ENCODE measurements around the gene AGTR1. TPM values are rescaled to one million over a fixed set of nuclear protein-coding genes. Genes with fewer than 3 reads are reported as not detected.

AGTR1 gene
- total and polyA plus RNA-seq, 10 of the 15 experiments (the other 5 are each of a cell fraction or from before 2014, with no cell fraction given): not detected

DNA sequence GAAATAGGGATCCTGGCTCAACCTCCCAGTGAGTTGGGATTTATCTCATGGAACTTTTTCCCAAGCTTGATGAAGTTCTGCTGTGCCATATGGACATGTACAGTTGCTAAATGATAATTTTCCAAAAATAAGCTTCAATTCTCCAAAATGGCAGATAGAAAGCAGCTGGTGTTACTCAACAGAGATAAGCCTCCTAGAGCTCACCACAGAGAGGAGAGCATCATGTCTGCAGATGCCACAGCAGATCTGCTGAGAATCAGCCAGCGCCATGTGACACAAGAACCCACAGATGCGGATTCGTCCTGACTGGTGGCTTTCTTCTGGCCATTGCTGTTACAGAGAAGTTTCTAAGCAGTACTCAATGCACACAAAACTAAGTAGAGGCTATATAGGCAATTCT lies 50.6 kb downstream of the AGTR1 start (continued):
- TF ChIP-seq MEF2B (IDR thresholded peaks at IDR 0.05; ENCODE audit: partially characterized antibody, poor library complexity, severe bottlenecking) (no peak), RBBP5 (conservative IDR thresholded peaks at IDR 0.05) (no peak), CHD4 (IDR thresholded peaks at IDR 0.05) (no peak), MTA2 (IDR thresholded peaks at IDR 0.05; ENCODE audit: low read depth) (no peak), CHD2 (IDR thresholded peaks at IDR 0.05; ENCODE audit: borderline replicate concordance, low read depth, low read length) (no peak), FOS (IDR thresholded peaks at IDR 0.05; ENCODE audit: borderline replicate concordance, extremely low read depth, insufficient read length) (no peak)

DNA sequence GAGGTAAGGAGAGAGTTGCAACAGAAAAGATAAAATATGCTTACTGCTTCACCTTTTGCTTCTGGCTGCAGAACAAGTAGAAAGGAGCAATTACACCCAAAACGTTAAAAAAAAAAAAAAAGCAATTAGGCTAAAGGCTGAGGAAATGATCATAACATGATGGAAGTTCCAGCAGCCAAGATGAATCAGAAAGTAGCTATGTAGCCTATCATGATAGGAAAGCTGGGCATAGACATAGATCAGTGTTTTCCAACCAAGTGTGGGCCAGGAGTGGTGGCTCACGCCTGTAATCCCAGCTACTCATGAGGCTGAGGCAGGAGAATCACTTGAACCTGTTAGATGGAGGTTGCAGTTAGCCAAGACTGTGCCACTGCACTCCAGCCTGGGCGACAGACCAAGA lies 52.6 kb downstream of the AGTR1 start:
- in situ Hi-C loops (cut with MboI): no loop called here
- 5% methylated on average over 2 of the region's 3 CpGs for WGBS (ENCODE audit: insufficient coverage, insufficient replicate concordance, low lambda C conversion rate, missing lambda C conversion rate)
- TF ChIP-seq CREM (IDR thresholded peaks at IDR 0.05; ENCODE audit: low read depth): no peak
- TF ChIP-seq IKZF2 (IDR thresholded peaks at IDR 0.05): no peak
- no peak for TF ChIP-seq ZNF622 (IDR thresholded peaks at IDR 0.05)
- TF ChIP-seq TAF1 (IDR thresholded peaks at IDR 0.05; ENCODE audit: borderline replicate concordance, low read depth, low read length): no peak
- TF ChIP-seq WRNIP1 (IDR thresholded peaks at IDR 0.05; ENCODE audit: borderline replicate concordance, low read depth, low read length): no peak
- TF ChIP-seq RUNX3 (IDR thresholded peaks at IDR 0.05; ENCODE audit: low read length): no peak
- TF ChIP-seq JUNB (IDR thresholded peaks at IDR 0.05): no peak
- no peak for TF ChIP-seq RELA (IDR thresholded peaks at IDR 0.05; ENCODE audit: borderline replicate concordance, partially characterized antibody)
- TF ChIP-seq, protein P1, sequence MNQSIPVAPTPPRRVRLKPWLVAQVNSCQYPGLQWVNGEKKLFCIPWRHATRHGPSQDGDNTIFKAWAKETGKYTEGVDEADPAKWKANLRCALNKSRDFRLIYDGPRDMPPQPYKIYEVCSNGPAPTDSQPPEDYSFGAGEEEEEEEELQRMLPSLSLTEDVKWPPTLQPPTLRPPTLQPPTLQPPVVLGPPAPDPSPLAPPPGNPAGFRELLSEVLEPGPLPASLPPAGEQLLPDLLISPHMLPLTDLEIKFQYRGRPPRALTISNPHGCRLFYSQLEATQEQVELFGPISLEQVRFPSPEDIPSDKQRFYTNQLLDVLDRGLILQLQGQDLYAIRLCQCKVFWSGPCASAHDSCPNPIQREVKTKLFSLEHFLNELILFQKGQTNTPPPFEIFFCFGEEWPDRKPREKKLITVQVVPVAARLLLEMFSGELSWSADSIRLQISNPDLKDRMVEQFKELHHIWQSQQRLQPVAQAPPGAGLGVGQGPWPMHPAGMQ (IDR thresholded peaks at IDR 0.05; ENCODE audit: borderline replicate concordance): no peak
- ChIA-PET SMC1A (ENCODE audit: uncharacterized antibody, unreplicated experiment) (no interaction called here), RAD21 (ENCODE audit: unreplicated experiment) (interaction anchor here (0.7 kb wide), 1 partner anchor 1237 kb away, joined by 3 read pairs; no protein-coding TSS in a partner anchor), POLR2A (no interaction called here), CTCF (no interaction called here)
- Histone ChIP-seq H3K9ac (ENCODE audit: control insufficient read depth, insufficient read depth, low read length) (no peak overlapping the region), H3K9me3 (replicated peaks; ENCODE audit: control insufficient read depth, insufficient read depth, low read length) (no peaks in the 10 kb centered on the region), H3K4me3 (no peak overlapping the region), H4K20me1 (ENCODE audit: control insufficient read depth, insufficient read depth) (no peaks in the 10 kb centered on the region), H3K4me1 (ENCODE audit: control insufficient read depth, insufficient read depth, low read length) (no peaks in the 10 kb centered on the region), H3K79me2 (ENCODE audit: control insufficient read depth, insufficient read depth, low read length) (no peaks in the 10 kb centered on the region), H2AFZ (ENCODE audit: control insufficient read depth, low read depth, low read length) (no peak overlapping the region), H3K36me3 (ENCODE audit: control insufficient read depth in 2 of 2, insufficient read depth in 2 of 2, low read length in 1 of 2) (no peaks in the 10 kb centered on the region), H3K27me3 (replicated peaks in 1 of 2; ENCODE audit: control insufficient read depth in 2 of 2, insufficient read depth in 2 of 2, low read length in 1 of 2) (no peaks in the 10 kb centered on the region), H3K27ac (ENCODE audit: control insufficient read depth, insufficient read depth) (no peak overlapping the region), H3K4me2 (ENCODE audit: control insufficient read depth, insufficient read depth) (no peak overlapping the region)
- FAIRE-seq (no peak), DNase-seq (ENCODE audit: low read depth, low spot score) (no peak), ATAC-seq (no peak)
- intact Hi-C loops (cut with micrococcal nuclease; ENCODE audit: unreplicated experiment): no loop called here
- BruUV-seq (replicated peaks): no TSS peak
